OCI-LY7 (cell line): Measurements from ENCODE around the gene STAT5A. TPM values are rescaled to one million over a fixed set of nuclear protein-coding genes. Genes with fewer than 3 reads are reported as not detected.

Experiments used
- BruUV-seq: library from RNA; stranded (reverse); fragments of 400-500 nt; replicated peaks from 2 replicates; lab custom pipeline; 2021; lab: Mats Ljungman, UMichigan
- CTCF ChIA-PET: fragments of 300-600 bp; sonication (Branson Sonifier 250); formaldehyde crosslinking; loops from one replicate; lab custom pipeline; 2022; ENCODE audit warnings: antibody characterized with exemption; ENCODE audit not compliant: unreplicated experiment; lab: Charles Lee
- POLR2A ChIA-PET: fragments of 300-600 bp; sonication (Branson Sonifier 250); formaldehyde crosslinking; loops from one replicate; lab custom pipeline; 2022; ENCODE audit warnings: antibody characterized with exemption; lab: Charles Lee
- DNase-seq: peaks from one replicate; pipeline ENCODE4 v3.0.0-alpha.2; 2015; ENCODE audit warnings: low spot score
- H2AFZ ChIP-seq: fragments of 200-600 bp; sonication (generic), shearing (Covaris generic); 2 replicates; pipeline ENCODE4 v1.6.1; 2014; ENCODE audit warnings: mild to moderate bottlenecking, antibody characterized with exemption, low read length, moderate library complexity
- H3K27ac ChIP-seq: fragments of 200-600 bp; sonication (generic); 2 replicates; pipeline ENCODE4 v1.5.1; 2014; ENCODE audit warnings: mixed run types, low read depth, mild to moderate bottlenecking, moderate library complexity, low read length, inconsistent platforms; ENCODE audit not compliant: poor library complexity, severe bottlenecking
- H3K36me3 ChIP-seq: fragments of 200-600 bp; sonication (generic); 2 replicates; pipeline ENCODE4 v1.6.1; 2014; ENCODE audit warnings: mild to moderate bottlenecking, antibody characterized with exemption, low read length, moderate library complexity, mixed read lengths; ENCODE audit not compliant: insufficient read depth
- H3K4me1 ChIP-seq: fragments of 200-600 bp; sonication (generic); 2 replicates; pipeline ENCODE4 v1.5.1; 2014; ENCODE audit warnings: mild to moderate bottlenecking, low read length; ENCODE audit not compliant: insufficient read depth, poor library complexity, severe bottlenecking
- H3K4me2 ChIP-seq: fragments of 200-600 bp; sonication (generic); 2 replicates; pipeline ENCODE4 v1.6.1; 2014; ENCODE audit warnings: mild to moderate bottlenecking, low read length
- H3K4me3 ChIP-seq: fragments of 200-600 bp; sonication (generic); 2 replicates; pipeline ENCODE4 v1.5.1; 2014; ENCODE audit warnings: mild to moderate bottlenecking, low read depth, low read length; ENCODE audit not compliant: poor library complexity, severe bottlenecking
- H3K79me2 ChIP-seq: fragments of 200-600 bp; sonication (generic); 2 replicates; pipeline ENCODE4 v1.6.1; 2016; ENCODE audit warnings: low read depth, mild to moderate bottlenecking, low read length, moderate library complexity, mixed read lengths; ENCODE audit not compliant: insufficient read depth
- H3K9me2 ChIP-seq: fragments of 200-600 bp; sonication (generic); 2 replicates; pipeline ENCODE4 v1.6.1; 2016; ENCODE audit warnings: mild to moderate bottlenecking, low read length, mixed read lengths; ENCODE audit not compliant: insufficient read depth
- H3K9me3 ChIP-seq: fragments of 200-600 bp; sonication (generic); 2 replicates; pipeline ENCODE4 v1.6.1; 2014; ENCODE audit warnings: mild to moderate bottlenecking, mixed run types, low read length, mixed read lengths
- H4K20me1 ChIP-seq: fragments of 200-600 bp; sonication (generic); 2 replicates; pipeline ENCODE4 v1.6.1; 2014; ENCODE audit warnings: mild to moderate bottlenecking, antibody characterized with exemption, low read length, moderate library complexity, mixed read lengths; ENCODE audit not compliant: insufficient read depth
- EZH2phosphoT487 ChIP-seq: fragments of 200-600 bp; sonication (generic); IDR thresholded peaks from 2 replicates; pipeline ENCODE4 v1.6.1; 2018; ENCODE audit warnings: low read depth, borderline replicate concordance, mild to moderate bottlenecking, mixed run types, antibody characterized with exemption, low read length, moderate library complexity, mixed read lengths
- intact Hi-C: fragments of 100-400 bp; cut with micrococcal nuclease; formaldehyde crosslinking; loops from one replicate; pipeline ENCODE4 v1.10.0; 2022; ENCODE audit not compliant: unreplicated experiment
- total RNA-seq, 2 experiments: library from RNA; depleted of rRNA in 1 of 2; stranded (reverse); fragments of >200 nt in 1 of 2; shearing (Covaris generic) in 1 of 2; gene quantifications; 2 replicates each; pipeline ENCODE4 v1.2.3, GENCODE V29; 2014 to 2022
- TF ChIP-seq, protein P1 (sequence below): fragments of 200-600 bp; sonication (generic); conservative IDR thresholded peaks from 2 replicates; pipeline ENCODE4 v1.5.1; 2014; ENCODE audit warnings: mild to moderate bottlenecking, antibody characterized with exemption, low read length, moderate library complexity, mixed read lengths

Gene STAT5A
- total RNA-seq, 2 experiments from 2014 or later: 1.9 to 7.9 TPM

DNA sequence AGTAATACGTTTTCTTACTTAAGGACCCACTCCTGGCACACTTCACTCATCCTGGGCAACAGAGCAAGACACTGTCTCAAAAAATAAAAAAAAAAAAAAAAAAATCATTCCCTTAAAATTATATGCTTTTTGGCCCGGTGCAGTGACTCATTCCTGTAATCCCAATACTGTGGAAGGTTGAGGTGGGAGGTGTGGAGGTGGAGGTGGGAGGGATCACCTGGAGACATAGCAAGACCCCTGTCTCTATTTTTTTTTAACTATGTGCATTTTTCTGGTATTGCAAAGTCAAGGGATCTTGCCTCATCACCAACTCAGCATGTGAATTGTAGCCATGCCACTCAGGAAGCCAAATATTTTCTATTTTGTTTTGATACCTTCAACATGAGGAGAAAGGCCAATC, 21.8 kb upstream of the STAT5A start:
- DNase-seq: no peak
- BruUV-seq: no TSS peak
- CTCF ChIA-PET: no interaction called here
- H3K4me3 ChIP-seq: no peak overlapping the region
- no peaks in the 10 kb centered on the region for H3K9me3 ChIP-seq
- no peaks in the 10 kb centered on the region for H3K9me2 ChIP-seq
- no peak overlapping the region for H3K27ac ChIP-seq
- TF ChIP-seq, protein P1, sequence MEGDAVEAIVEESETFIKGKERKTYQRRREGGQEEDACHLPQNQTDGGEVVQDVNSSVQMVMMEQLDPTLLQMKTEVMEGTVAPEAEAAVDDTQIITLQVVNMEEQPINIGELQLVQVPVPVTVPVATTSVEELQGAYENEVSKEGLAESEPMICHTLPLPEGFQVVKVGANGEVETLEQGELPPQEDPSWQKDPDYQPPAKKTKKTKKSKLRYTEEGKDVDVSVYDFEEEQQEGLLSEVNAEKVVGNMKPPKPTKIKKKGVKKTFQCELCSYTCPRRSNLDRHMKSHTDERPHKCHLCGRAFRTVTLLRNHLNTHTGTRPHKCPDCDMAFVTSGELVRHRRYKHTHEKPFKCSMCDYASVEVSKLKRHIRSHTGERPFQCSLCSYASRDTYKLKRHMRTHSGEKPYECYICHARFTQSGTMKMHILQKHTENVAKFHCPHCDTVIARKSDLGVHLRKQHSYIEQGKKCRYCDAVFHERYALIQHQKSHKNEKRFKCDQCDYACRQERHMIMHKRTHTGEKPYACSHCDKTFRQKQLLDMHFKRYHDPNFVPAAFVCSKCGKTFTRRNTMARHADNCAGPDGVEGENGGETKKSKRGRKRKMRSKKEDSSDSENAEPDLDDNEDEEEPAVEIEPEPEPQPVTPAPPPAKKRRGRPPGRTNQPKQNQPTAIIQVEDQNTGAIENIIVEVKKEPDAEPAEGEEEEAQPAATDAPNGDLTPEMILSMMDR: no peak
- no peak for TF ChIP-seq EZH2phosphoT487
- H3K79me2 ChIP-seq: peaks cover 21% of the 10 kb centered on the region; the same call in 1 of the 2 replicates
- peaks cover under 1% of the 10 kb centered on the region; the same call in 1 of the 2 replicates for H4K20me1 ChIP-seq
- intact Hi-C loops: no loop called here
- H2AFZ ChIP-seq: no peak overlapping the region
- no peaks in the 10 kb centered on the region for H3K36me3 ChIP-seq
- POLR2A ChIA-PET: interaction anchor here (0.6 kb wide), 1 partner anchor 72 kb away, joined by 3 read pairs; no protein-coding TSS in a partner anchor
- H3K4me1 ChIP-seq: peaks cover 6% of the 10 kb centered on the region
- H3K4me2 ChIP-seq: no peak overlapping the region

DNA sequence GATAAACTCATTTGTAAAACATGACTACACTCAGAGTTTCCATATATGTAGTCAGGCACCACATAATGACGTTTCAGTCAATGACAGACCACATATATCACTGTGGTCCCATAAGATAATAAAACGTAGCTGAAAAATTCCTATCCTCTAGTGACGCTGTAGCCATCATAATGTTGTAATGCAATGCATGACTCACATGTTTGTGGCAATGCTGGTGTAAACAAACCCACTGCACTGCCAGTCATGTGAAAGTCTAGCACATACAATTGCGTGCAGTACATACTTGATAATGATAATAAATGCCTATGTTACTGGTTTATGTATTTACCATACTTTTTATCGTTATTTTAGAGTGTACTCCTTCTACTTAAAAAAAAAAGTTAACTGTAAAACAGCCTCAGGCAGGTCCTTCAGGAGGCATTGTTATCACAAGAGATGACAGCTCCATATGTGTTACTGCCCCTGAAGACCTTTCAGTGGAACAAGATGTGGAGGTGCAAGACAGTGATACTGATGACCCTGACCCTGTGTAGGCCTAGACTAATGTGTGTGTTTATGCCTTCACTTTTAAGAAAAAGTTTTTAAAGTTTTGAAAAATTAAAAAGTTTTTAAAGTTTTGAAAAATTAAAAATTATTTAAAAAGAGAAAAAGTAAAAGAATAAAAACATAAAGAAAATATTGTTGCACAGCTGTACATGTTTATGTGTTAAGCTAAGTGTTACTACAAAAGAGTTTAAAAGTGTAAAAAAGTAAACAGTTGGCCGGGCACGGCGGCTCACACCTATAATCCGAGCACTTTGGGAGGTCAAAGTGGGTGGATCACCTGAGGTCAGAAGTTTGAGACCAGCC, 21.2 kb upstream of the STAT5A start:
- ChIA-PET CTCF (no interaction called here), POLR2A (interaction anchor here (0.6 to 1.0 kb wide), 3 partner anchors 18 to 170 kb away, joined by 3 read pairs; no protein-coding TSS in a partner anchor)
- Histone ChIP-seq H4K20me1 (peaks cover 7% of the 10 kb centered on the region; the same call in 1 of the 2 replicates), H3K9me2 (no peaks in the 10 kb centered on the region), H2AFZ (no peak overlapping the region), H3K4me2 (no peak overlapping the region), H3K27ac (no peak overlapping the region), H3K36me3 (no peaks in the 10 kb centered on the region), H3K4me3 (no peak overlapping the region), H3K9me3 (no peaks in the 10 kb centered on the region), H3K4me1 (peaks cover 7% of the 10 kb centered on the region), H3K79me2 (peaks cover 19% of the 10 kb centered on the region; the same call in 1 of the 2 replicates)
- TF ChIP-seq, protein P1: no peak
- no peak for TF ChIP-seq EZH2phosphoT487
- no peak for DNase-seq
- no TSS peak for BruUV-seq
- intact Hi-C loops: no loop called here

DNA sequence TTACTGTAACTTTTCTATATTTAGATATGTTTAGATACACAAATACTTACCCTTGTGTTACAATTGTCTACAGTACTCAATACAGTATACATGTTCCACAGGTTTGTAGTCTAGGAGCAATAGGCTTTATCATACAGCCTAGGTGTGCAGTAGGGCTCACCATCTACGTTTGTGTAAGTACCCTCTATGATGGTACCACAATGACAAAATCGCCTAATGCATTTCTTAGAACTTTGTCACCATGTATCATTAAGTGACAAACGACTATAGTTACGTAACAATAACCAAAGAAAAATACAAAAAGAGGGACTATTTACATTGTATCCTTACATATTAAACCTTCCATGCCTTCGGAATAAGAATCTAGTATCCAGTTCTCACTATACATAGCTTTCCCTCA, 20.1 kb upstream of the STAT5A start:
- POLR2A ChIA-PET: no interaction called here
- Histone ChIP-seq H3K9me3 (no peaks in the 10 kb centered on the region), H3K4me3 (no peak overlapping the region), H2AFZ (no peak overlapping the region), H4K20me1 (peaks cover 12% of the 10 kb centered on the region; the same call in 1 of the 2 replicates), H3K9me2 (no peaks in the 10 kb centered on the region), H3K79me2 (peaks cover 27% of the 10 kb centered on the region; the same call in 1 of the 2 replicates), H3K4me1 (peaks cover 18% of the 10 kb centered on the region), H3K27ac (no peak overlapping the region), H3K36me3 (no peaks in the 10 kb centered on the region), H3K4me2 (no peak overlapping the region)
- intact Hi-C loops: no loop called here
- CTCF ChIA-PET: no interaction called here
- no TSS peak for BruUV-seq
- DNase-seq: no peak
- no peak for TF ChIP-seq EZH2phosphoT487
- TF ChIP-seq, protein P1: no peak
